ENCODE measurements around the gene CCDC150.
"Not testable (repeated sequence)": the region's sequence is repeated elsewhere in the genome, so short reads cannot be mapped to it uniquely, and the experiment has no call there.

The CCDC150 gene

GRCh38 chr2:196598846-196599245 lies 40.7 kb upstream of the CCDC150 start:
- no peak overlapping the region for H3K4me3 ChIP-seq (ENCODE audit: insufficient read depth, low read depth, low read length, poor library complexity, severe bottlenecking)
- no peak for DNase-seq
- no peaks in the 10 kb centered on the region for H3K4me1 ChIP-seq (ENCODE audit: control insufficient read depth, insufficient read depth, low read length, poor library complexity, severe bottlenecking)
- H3K27ac ChIP-seq (ENCODE audit: insufficient read depth, low read length, poor library complexity, severe bottlenecking) = no peak overlapping the region
- H3K9me3 ChIP-seq (ENCODE audit: control insufficient read depth, low read length) = no peaks in the 10 kb centered on the region
- no peaks in the 10 kb centered on the region for H3K36me3 ChIP-seq (ENCODE audit: control insufficient read depth, insufficient read depth, low read length)
- H3K27me3 ChIP-seq (replicated peaks; ENCODE audit: control insufficient read depth, insufficient read depth, low read length, poor library complexity, severe bottlenecking) = peaks cover under 1% of the 10 kb centered on the region

- Histone ChIP-seq H3K27ac (ENCODE audit: insufficient read depth, low read length, poor library complexity, severe bottlenecking) (no peak overlapping the region), H3K9me3 (ENCODE audit: control insufficient read depth, low read length) (no peaks in the 10 kb centered on the region), H3K27me3 (replicated peaks; ENCODE audit: control insufficient read depth, insufficient read depth, low read length, poor library complexity, severe bottlenecking) (no peaks in the 10 kb centered on the region), H3K4me3 (ENCODE audit: insufficient read depth, low read depth, low read length, poor library complexity, severe bottlenecking) (no peak overlapping the region), H3K36me3 (ENCODE audit: control insufficient read depth, insufficient read depth, low read length) (no peaks in the 10 kb centered on the region), H3K4me1 (ENCODE audit: control insufficient read depth, insufficient read depth, low read length, poor library complexity, severe bottlenecking) (no peaks in the 10 kb centered on the region)
- no peak for DNase-seq
Measured at GRCh38 chr2:196601430-196602306, 37.8 kb upstream of the CCDC150 start.

DNA sequence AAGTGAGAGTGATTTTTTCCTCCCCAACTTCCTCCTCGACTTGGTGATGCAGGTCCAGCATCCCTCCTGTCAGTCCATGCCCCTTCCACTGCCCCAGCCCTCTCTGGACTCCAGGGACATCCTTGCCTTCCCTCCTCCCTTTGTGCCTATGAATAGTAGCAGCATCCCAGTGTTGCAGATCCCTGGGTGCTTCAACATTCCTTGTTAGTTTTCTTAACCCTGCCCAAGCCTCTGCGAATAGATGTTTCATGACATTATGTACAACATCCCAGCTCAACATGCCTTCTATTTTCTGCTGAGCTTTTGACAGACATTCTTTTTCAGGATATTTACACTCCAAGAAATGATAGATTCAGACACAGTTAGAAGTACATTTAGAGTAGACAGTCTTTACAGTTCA lies 35.3 kb upstream of the CCDC150 start:
- no peak for DNase-seq
- Histone ChIP-seq H3K27ac (ENCODE audit: insufficient read depth, low read length, poor library complexity, severe bottlenecking) (no peak overlapping the region), H3K4me1 (ENCODE audit: control insufficient read depth, insufficient read depth, low read length, poor library complexity, severe bottlenecking) (no peaks in the 10 kb centered on the region), H3K36me3 (ENCODE audit: control insufficient read depth, insufficient read depth, low read length) (no peaks in the 10 kb centered on the region), H3K9me3 (ENCODE audit: control insufficient read depth, low read length) (no peaks in the 10 kb centered on the region), H3K4me3 (ENCODE audit: insufficient read depth, low read depth, low read length, poor library complexity, severe bottlenecking) (no peak overlapping the region), H3K27me3 (replicated peaks; ENCODE audit: control insufficient read depth, insufficient read depth, low read length, poor library complexity, severe bottlenecking) (no peaks in the 10 kb centered on the region)

DNA sequence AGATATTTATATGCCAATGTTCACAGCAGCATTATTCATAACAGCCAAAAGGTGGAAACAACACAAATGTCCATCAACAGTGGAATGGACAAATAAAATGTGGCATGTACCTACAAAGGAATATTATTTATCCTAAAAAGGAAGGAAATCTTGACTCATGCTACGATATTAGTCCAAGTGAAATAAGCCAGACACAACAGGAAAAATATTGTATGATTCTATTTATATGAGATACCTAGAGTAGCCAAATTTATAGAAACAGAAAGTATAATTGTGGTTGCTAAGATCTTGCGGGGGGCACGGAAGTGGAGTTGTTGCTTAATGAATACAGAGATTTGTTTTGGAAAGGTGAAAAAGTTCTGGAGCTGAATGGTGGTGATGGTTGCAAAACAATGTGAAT lies 33.0 kb upstream of the CCDC150 start:
- Histone ChIP-seq H3K9me3 (ENCODE audit: control insufficient read depth, low read length) (no peaks in the 10 kb centered on the region), H3K27ac (ENCODE audit: insufficient read depth, low read length, poor library complexity, severe bottlenecking) (no peak overlapping the region), H3K4me3 (ENCODE audit: insufficient read depth, low read depth, low read length, poor library complexity, severe bottlenecking) (no peak overlapping the region), H3K27me3 (replicated peaks; ENCODE audit: control insufficient read depth, insufficient read depth, low read length, poor library complexity, severe bottlenecking) (no peaks in the 10 kb centered on the region), H3K36me3 (ENCODE audit: control insufficient read depth, insufficient read depth, low read length) (no peaks in the 10 kb centered on the region), H3K4me1 (ENCODE audit: control insufficient read depth, insufficient read depth, low read length, poor library complexity, severe bottlenecking) (no peaks in the 10 kb centered on the region)
- no peak for DNase-seq

DNA sequence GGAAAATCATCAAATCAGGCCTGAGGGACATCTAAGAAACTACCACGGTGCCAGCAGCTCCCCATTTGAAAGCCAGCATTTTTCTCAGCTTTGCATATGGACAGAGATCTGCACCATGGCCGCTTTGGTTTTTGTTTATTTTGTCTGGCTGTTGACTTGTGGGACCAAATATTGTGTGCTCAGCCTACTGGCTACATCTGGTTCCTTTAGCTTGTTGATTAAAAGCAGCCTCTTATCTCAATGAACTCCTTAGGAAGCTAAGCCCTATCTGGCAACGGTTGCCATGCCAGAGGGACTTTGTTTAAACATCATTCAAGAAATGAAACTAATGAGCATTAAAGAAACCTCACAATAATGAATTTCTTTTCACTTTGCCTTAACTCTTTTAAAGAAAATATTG lies 32.4 kb upstream of the CCDC150 start:
- Histone ChIP-seq H3K4me3 (ENCODE audit: insufficient read depth, low read depth, low read length, poor library complexity, severe bottlenecking) (no peak overlapping the region), H3K27ac (ENCODE audit: insufficient read depth, low read length, poor library complexity, severe bottlenecking) (no peak overlapping the region), H3K36me3 (ENCODE audit: control insufficient read depth, insufficient read depth, low read length) (no peaks in the 10 kb centered on the region), H3K27me3 (replicated peaks; ENCODE audit: control insufficient read depth, insufficient read depth, low read length, poor library complexity, severe bottlenecking) (no peaks in the 10 kb centered on the region), H3K4me1 (ENCODE audit: control insufficient read depth, insufficient read depth, low read length, poor library complexity, severe bottlenecking) (no peaks in the 10 kb centered on the region), H3K9me3 (ENCODE audit: control insufficient read depth, low read length) (no peaks in the 10 kb centered on the region)
- DNase-seq = no peak

GRCh38 chr2:196607896-196608295 lies 31.6 kb upstream of the CCDC150 start:
- not testable (repeated sequence) for H3K9me3 ChIP-seq (ENCODE audit: control insufficient read depth, low read length); H3K36me3 ChIP-seq (ENCODE audit: control insufficient read depth, insufficient read depth, low read length); DNase-seq; H3K27ac ChIP-seq (ENCODE audit: insufficient read depth, low read length, poor library complexity, severe bottlenecking); H3K4me3 ChIP-seq (ENCODE audit: insufficient read depth, low read depth, low read length, poor library complexity, severe bottlenecking); H3K27me3 ChIP-seq (replicated peaks; ENCODE audit: control insufficient read depth, insufficient read depth, low read length, poor library complexity, severe bottlenecking); H3K4me1 ChIP-seq (ENCODE audit: control insufficient read depth, insufficient read depth, low read length, poor library complexity, severe bottlenecking)

- Histone ChIP-seq H3K9me3 (ENCODE audit: control insufficient read depth, low read length) (no peaks in the 10 kb centered on the region), H3K27ac (ENCODE audit: insufficient read depth, low read length, poor library complexity, severe bottlenecking) (no peak overlapping the region), H3K27me3 (replicated peaks; ENCODE audit: control insufficient read depth, insufficient read depth, low read length, poor library complexity, severe bottlenecking) (no peaks in the 10 kb centered on the region), H3K4me3 (ENCODE audit: insufficient read depth, low read depth, low read length, poor library complexity, severe bottlenecking) (no peak overlapping the region), H3K36me3 (ENCODE audit: control insufficient read depth, insufficient read depth, low read length) (no peaks in the 10 kb centered on the region), H3K4me1 (ENCODE audit: control insufficient read depth, insufficient read depth, low read length, poor library complexity, severe bottlenecking) (no peaks in the 10 kb centered on the region)
- DNase-seq = no peak
Measured at GRCh38 chr2:196609806-196610205, 29.7 kb upstream of the CCDC150 start.

GRCh38 chr2:196610796-196611195 lies 28.7 kb upstream of the CCDC150 start:
- no peak for DNase-seq
- Histone ChIP-seq H3K27me3 (replicated peaks; ENCODE audit: control insufficient read depth, insufficient read depth, low read length, poor library complexity, severe bottlenecking) (no peaks in the 10 kb centered on the region), H3K4me3 (ENCODE audit: insufficient read depth, low read depth, low read length, poor library complexity, severe bottlenecking) (no peak overlapping the region)

DNA sequence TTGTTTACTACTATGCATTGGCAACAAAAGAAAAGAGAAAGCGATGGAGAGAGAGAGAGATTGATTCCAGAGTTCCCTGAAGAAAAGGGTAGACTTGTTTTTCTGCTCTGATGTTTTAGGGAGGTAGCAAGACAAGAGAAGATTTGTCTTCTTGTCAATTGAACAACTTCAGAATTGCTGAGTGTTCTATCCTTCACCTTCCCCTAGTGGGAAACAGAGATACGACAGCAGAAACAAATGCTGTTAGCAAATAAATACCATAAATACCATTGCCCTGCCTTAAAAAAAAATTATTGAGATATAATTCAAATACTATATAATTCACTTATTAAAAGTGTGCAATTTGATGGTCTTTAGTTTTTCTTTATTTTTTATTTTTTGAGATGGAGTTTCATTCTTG lies 26.2 kb upstream of the CCDC150 start:
- H3K4me1 ChIP-seq (ENCODE audit: control insufficient read depth, insufficient read depth, low read length, poor library complexity, severe bottlenecking) = no peaks in the 10 kb centered on the region
- H3K27ac ChIP-seq (ENCODE audit: insufficient read depth, low read length, poor library complexity, severe bottlenecking) = no peak overlapping the region
- no peaks in the 10 kb centered on the region for H3K36me3 ChIP-seq (ENCODE audit: control insufficient read depth, insufficient read depth, low read length)
- H3K4me3 ChIP-seq (ENCODE audit: insufficient read depth, low read depth, low read length, poor library complexity, severe bottlenecking) = no peak overlapping the region
- H3K9me3 ChIP-seq (ENCODE audit: control insufficient read depth, low read length) = no peaks in the 10 kb centered on the region
- DNase-seq = no peak
- H3K27me3 ChIP-seq (replicated peaks; ENCODE audit: control insufficient read depth, insufficient read depth, low read length, poor library complexity, severe bottlenecking) = no peaks in the 10 kb centered on the region

More at GRCh38 chr2:196610796-196611195, 28.7 kb upstream of the CCDC150 start:
- H3K4me1 ChIP-seq (ENCODE audit: control insufficient read depth, insufficient read depth, low read length, poor library complexity, severe bottlenecking) = no peaks in the 10 kb centered on the region
- H3K36me3 ChIP-seq (ENCODE audit: control insufficient read depth, insufficient read depth, low read length) = no peaks in the 10 kb centered on the region
- no peaks in the 10 kb centered on the region for H3K9me3 ChIP-seq (ENCODE audit: control insufficient read depth, low read length)
- H3K27ac ChIP-seq (ENCODE audit: insufficient read depth, low read length, poor library complexity, severe bottlenecking) = no peak overlapping the region

DNA sequence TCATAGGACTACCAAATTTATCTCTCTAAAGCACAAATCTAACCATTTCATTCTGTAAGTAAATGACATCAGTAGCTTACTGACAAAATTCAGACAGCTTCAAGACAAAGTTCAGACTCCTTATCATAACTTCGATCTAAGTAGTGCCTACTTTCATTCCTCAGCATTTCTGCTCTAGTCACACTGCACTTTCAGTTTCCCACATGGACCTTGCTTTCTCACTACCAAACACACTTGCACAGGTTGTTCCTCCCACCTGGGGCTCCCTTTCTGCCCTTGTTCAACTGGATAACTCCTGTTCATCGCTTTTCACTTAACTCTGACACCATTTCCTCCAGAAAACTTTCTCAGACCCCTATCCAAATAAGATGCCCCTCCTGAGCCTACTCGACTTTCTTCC lies 22.1 kb upstream of the CCDC150 start:
- H3K36me3 ChIP-seq (ENCODE audit: control insufficient read depth, insufficient read depth, low read length) = no peaks in the 10 kb centered on the region
- no peaks in the 10 kb centered on the region for H3K9me3 ChIP-seq (ENCODE audit: control insufficient read depth, low read length)
- no peak overlapping the region for H3K27ac ChIP-seq (ENCODE audit: insufficient read depth, low read length, poor library complexity, severe bottlenecking)
- no peaks in the 10 kb centered on the region for H3K27me3 ChIP-seq (replicated peaks; ENCODE audit: control insufficient read depth, insufficient read depth, low read length, poor library complexity, severe bottlenecking)
- no peaks in the 10 kb centered on the region for H3K4me1 ChIP-seq (ENCODE audit: control insufficient read depth, insufficient read depth, low read length, poor library complexity, severe bottlenecking)
- DNase-seq = no peak
- no peak overlapping the region for H3K4me3 ChIP-seq (ENCODE audit: insufficient read depth, low read depth, low read length, poor library complexity, severe bottlenecking)

Measured in effector memory CD4-positive, alpha-beta T cell (primary cell).